DMS 273 (cell line): Measurements from ENCODE around the gene YES1.
A peak's percentile ranks its signal among the peaks of the same experiment; 100 is the strongest.
"Not testable (repeated sequence)": the region's sequence is repeated elsewhere in the genome, so short reads cannot be mapped to it uniquely, and the experiment has no call there.

Experiments
- DNase-seq: peaks from one replicate; lab custom pipeline; 2025; ENCODE audit not compliant: unreplicated experiment; lab: John Stamatoyannopoulos, UW

The YES1 gene

DNA sequence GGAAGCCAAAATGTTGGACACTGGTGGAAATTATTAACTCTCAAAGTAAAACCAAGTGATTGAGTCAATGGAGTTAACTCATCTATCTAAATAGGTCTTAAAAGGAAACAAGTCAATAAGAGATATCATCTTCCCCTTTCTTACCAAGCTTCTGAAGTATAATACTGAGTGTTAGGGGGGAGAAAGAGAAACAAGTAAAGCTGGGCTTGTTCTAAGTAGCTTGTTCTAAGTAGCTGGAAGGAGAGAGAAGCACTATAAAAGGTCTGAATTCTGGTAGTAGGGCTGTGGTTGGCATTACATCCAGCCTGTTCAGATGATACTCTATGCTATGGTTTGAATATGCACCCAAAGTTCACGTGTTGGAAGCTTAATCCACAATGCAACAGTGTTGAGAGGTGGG is 26.8 kb downstream of the YES1 start:
- no peak for DNase-seq

DNA sequence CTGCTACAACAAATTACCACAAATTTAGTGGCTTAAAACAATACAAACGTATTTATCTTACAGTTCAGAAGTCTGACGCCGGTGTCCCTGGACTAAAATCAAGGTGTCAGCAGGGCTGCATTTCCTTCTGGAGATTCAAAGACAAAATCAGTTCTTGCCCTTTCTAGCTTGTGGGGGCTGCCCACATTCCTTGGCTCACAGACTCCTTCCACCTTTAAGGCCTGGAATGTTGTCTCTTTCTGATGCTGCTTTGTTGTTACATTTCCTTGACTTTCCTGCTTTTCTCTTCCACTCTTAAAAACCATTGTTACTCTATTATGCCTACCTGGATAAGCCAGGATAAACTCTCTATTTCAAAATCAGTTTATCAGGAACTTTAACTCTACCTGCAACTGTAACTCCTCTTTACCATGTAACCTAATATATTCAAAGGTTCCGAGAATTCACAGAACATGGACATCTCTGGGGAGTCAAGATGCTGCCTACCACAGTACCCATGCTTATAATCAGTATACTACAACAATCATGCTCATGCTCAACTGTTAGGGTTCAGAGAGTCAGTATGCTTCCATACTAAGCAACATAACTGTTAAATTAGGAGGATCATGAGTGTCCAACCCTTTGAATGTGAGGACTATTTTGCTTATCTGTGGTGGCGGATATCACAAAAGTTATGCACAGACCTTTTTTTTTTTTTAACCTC is 27.4 kb downstream of the YES1 start:
- DNase-seq = no peak

DNA sequence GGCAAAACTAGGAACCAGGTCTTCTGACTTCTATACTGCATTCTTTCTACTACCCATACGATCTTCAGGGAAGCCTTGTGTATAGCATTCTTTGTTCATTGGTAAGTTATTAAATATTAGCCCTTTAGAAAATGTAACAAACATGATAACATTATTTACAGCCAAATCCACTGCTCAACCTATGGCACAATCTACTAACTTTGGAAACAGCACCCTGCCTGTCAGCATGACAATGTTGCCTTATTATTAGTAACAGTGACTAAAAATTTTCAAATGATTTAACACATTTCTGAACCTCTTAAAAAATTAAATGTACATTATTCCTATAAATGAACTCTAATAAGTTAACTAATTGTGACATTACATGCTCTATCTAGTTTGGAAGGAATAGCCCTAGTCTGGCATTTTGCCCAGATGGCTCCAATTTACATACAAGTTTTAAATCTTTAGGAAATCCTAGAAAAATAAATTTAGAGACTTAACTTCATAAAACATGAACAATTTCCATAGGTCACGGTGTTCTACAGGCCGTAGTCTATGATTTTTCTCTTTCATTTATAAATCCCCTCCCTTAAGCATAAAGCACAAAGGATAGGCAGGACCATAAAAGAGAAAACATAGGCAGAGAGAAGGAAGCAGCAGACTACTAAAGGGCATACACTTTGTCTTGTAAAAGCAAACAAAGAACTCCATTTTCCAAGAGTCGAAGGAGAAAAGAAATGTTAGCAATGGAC is 33.7 kb downstream of the YES1 start:
- peak; percentile 19 for DNase-seq

DNA sequence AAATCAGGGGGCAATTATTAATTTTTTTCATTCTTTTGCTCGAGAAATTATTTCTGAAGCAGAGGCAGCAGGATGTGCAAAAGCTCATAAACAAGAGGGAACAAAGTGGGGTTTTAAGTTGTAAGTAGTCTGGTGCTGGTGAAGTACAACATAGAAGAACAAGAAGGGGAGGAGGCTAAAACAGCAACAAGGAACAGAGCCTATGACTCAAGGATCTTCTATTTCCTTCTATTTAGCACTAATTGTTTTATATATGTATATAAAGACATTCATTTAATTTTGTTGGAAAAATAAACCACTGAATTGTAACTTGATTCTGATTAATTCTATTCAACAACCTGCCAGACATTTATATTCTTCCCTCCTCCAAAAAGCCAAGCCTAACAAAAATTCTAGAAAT is 35.0 kb downstream of the YES1 start:
- no peak for DNase-seq

- DNase-seq = not testable (repeated sequence)
Measured at GRCh38 chr18:776044-776443, 36.0 kb downstream of the YES1 start.

GRCh38 chr18:774811-775210 is 37.2 kb downstream of the YES1 start:
- no peak for DNase-seq

DNA sequence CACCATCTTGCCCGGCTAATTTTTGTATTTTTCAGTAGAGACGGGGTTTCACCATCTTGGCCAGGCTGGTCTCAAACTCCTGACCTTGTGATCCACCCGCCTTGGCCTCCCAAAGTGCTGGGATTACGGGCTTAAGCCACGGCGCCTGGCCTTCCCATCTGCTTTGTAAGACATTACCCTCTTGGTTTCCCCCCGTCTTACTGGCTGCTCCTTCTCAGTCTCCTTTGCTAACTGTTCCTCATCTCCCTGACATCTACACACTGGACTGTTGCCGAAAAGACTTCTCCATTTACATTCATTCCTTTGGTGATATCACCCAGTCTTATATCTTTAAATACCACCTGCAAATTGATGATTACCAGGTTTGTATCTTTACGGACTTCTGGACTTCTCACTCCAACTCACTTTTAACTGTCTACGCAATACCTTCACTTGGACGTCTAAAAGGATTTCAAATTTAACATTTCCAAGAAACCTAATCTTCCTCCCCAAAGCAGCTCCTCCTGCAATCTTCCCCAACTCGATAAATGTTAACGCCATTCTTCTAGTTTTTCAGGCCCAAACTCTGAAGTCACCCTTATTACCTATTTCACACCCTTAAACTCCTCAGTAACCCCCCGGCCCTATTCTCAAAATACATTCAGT is 37.9 kb downstream of the YES1 start:
- no peak for DNase-seq

GRCh38 chr18:770583-770961 is 41.5 kb downstream of the YES1 start:
- DNase-seq = peak; percentile 40

DNA sequence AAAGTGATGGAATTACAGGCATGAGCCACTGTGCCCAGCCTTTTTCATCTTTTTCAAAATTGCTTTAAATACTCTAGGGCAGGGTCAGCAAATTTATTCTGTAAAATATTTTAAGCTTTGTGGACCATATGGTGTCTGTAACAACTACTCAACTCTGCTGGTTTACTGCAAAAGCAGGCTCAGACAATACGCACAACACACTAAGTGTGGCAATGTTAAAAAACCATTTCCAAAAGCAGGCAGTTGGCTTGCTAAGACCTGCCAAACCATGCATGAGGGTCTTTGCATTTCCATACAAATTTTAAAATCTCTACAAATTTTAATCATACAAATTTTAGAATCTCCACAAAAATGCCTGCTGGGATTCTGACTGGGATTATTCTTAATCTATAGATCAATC is 44.1 kb downstream of the YES1 start:
- no peak for DNase-seq

- no peak for DNase-seq
Measured at GRCh38 chr18:767084-767882, 44.8 kb downstream of the YES1 start.

DNA sequence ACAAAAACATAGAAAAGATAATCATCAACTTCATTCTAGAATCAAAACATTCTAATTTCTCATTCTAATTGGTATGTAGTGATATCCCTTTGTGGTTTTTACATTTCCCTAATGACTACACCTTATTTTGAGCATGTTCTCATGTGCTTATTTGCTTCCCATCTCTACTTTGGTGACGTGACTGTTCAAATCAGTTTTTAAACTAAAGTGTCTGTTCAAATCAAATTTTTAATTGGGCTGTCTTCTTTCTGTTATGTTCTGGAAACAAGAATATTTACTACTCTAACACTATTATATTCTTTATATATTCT is 45.5 kb downstream of the YES1 start:
- DNase-seq = no peak

DNA sequence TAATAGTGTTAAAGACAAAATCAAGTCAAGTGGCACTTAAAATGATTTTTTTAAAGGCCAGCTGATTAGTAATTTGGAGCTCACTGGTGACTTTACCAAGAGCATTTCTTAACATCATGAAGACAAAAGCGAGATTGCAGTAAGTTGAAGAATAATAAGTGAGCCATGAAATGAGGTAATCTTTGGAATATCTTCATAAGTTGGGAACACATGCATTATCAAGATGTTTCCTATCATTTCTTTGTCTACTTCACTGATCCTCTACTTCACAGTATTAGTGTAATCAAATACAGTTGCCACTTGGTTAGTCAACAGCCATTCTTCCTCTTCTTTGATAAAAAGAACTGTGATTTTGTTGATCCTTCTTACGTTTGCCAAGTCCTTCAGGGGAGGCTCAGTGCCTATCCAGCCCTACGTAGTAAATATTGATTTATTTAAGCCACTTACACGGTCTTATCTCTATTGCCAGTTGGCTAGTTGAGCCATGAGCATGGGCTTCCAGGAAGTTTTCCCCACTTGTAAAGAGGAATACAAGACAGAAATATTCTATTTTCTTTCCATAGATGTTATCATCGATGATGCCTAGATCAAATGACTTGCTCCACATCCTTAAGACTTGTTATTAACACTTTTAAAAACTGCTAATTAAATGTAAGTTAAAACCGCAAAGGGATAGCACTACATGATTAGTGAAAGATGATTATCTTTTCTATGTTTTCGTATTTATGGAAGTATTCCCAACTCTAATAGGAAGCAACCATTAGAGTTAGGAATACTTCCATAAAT is 46.1 kb downstream of the YES1 start:
- no peak for DNase-seq

- DNase-seq = not testable (repeated sequence)
Measured at GRCh38 chr18:759864-760263, 52.2 kb downstream of the YES1 start.

DNA sequence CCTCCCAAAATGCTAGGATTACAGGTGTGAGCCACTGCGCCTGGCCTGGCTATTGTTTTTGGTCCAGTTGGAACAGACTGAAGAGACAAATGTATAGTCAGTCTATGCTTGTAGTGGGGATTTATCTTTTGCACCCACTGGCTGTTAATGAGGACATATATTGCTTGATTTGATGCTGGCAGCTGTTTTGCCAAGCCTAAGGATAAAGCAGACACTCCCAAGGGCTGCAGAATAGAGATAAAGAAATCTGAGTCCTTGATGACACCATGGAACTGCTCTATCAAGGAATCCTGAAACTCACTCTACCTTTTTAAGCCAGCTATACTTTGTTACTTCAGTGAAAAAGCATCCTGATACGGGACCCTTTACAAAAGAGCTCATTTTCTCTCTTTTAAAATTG is 56.5 kb downstream of the YES1 start:
- no peak for DNase-seq

GRCh38 chr18:754656-755055 is 57.4 kb downstream of the YES1 start:
- DNase-seq = no peak

GRCh38 chr18:750456-750855 is 61.6 kb downstream of the YES1 start:
- DNase-seq = no peak

DNA sequence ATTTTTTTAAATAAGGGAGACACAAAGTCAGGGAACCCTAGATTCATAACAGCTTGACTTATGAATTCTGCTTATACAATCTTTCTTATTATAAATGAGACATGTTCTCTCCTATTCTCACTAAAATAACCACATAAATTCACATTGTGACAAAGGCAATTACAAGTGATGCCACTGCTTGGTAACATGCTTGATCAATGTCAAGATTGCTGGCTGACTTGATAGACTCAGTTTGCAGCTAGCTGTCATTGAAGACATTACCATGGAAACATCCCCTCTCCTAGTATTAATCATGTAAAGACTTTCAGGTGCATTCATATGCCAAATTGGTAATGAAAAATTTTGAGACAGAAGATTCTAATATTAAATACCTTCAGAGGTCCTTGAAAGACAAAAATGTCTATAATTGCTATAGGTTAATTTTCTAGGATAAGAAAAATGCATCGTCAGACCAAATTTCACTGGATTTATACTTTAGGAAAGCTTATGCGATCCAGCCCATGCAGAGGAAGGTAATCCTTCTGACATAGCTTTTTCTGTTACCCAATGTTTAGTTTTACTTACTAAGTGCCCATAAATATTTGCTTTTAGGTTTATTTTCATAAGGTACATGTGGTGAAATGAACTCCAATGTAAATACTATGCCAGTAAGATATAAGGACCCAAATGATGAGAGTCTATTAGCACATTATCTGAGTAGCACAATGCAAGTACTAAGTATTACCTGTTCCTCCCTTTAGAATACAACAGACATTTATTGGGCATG is 67.0 kb downstream of the YES1 start:
- no peak for DNase-seq

DNA sequence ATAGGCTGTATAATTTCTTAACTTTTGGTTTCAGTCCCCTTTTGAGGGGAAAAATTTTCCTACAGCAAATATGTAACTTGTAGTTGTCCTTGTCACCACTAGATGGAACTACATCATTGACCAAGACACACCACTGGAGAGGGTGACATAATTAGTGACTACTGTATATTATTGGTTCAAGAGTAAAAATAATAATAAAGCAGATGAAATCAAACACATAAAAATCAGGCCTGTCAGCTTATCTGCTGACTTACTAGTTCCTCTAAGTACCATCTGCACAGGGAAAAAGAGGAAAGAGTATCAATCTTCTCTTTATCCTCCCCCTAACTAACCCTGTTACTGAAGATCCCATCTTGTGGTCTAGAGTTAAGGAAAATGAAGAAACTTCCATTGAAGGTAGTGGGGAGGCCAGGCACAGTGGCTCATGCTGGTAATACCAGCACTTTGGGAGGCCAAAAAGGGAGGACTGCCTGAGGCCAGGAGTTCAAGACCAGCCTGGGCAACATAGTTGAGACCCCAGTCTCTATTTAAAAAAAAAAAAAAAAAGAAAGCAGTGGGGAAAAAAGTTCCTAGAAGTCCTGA is 70.0 kb downstream of the YES1 start:
- peak; percentile 45 for DNase-seq

GRCh38 chr18:732371-732770 is 79.7 kb downstream of the YES1 start:
- no peak for DNase-seq

DNA sequence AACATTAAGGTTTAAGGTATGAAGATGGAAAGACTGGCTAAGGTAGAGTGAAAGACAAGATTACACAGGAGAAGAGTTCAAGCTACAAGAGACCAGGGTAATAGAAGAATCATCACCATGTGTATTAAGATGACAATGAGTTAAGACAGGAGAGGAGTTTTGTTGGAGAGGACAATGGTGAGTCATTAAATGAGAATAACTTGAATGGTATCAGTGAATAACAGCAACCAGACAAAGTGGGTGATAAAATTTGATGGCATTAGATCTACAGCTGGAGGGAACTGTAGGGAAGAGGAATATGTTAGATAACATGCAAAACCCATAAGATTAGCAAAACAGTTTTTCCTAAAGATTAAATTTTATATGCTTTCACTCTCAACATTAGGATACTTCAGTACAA is 80.9 kb downstream of the YES1 start:
- no peak for DNase-seq
